Endothelial cell of umbilical vein (primary cell): Measurements from ENCODE around the gene HOXB3. TPM values are rescaled to one million over a fixed set of nuclear protein-coding genes. Genes with fewer than 3 reads are reported as not detected.

Experiments used
- BruUV-seq: library from RNA; stranded (reverse); fragments of 400-500 nt; replicated peaks from 2 replicates; lab custom pipeline; 2021; lab: Mats Ljungman, UMichigan
- CTCF ChIA-PET: fragments of 300-600, 350-600 bp; sonication (Branson Sonifier 250); formaldehyde crosslinking; loops from one replicate; lab custom pipeline; 2021; ENCODE audit warnings: antibody characterized with exemption, inconsistent platforms; lab: Charles Lee
- POLR2A ChIA-PET: fragments of 300-600, 350-600 bp; sonication (Branson Sonifier 250); formaldehyde crosslinking; loops from one replicate; lab custom pipeline; 2021; ENCODE audit warnings: antibody characterized with exemption, inconsistent platforms; lab: Charles Lee
- DNase-seq: peaks from one replicate; pipeline ENCODE4 v3.0.0-alpha.2; 2011; ENCODE audit warnings: low read depth, low spot score
- FAIRE-seq: peaks from 2 replicates; lab custom pipeline; 2011; peaks lifted over from hg19 to GRCh38; lab: Jason Lieb, UNC
- H2AFZ ChIP-seq: 2 replicates; pipeline ENCODE4 v1.6.0; 2012; ENCODE audit warnings: low read depth, low read length, control low read depth, inconsistent platforms
- H3K27ac ChIP-seq: 2 replicates; pipeline ENCODE4 v1.5.1; 2011; ENCODE audit warnings: low read depth, mild to moderate bottlenecking, control low read depth, low read length, moderate library complexity; ENCODE audit not compliant: insufficient read depth
- H3K27me3 ChIP-seq, 2 experiments: 2 replicates each; pipeline versions ENCODE4 v1.6.0 to v1.6.1; 2011; ENCODE audit warnings: low read length in 2 of 2, mixed read lengths in 1 of 2; ENCODE audit not compliant: control insufficient read depth in 2 of 2, insufficient read depth in 2 of 2
- H3K36me3 ChIP-seq, 2 experiments: 2 replicates in 1 of 2; 3 replicates in 1 of 2; pipeline ENCODE4 v1.5.1; 2011; ENCODE audit warnings: low read length in 2 of 2, mild to moderate bottlenecking in 1 of 2, moderate library complexity in 1 of 2; ENCODE audit not compliant: control insufficient read depth in 2 of 2, insufficient read depth in 2 of 2; ENCODE audit errors: extremely low read depth in 1 of 2
- H3K4me1 ChIP-seq: 3 replicates; pipeline ENCODE4 v1.5.1; 2011; ENCODE audit warnings: mild to moderate bottlenecking, low read length; ENCODE audit not compliant: control insufficient read depth, insufficient read depth; ENCODE audit errors: extremely low read depth
- H3K4me2 ChIP-seq: 2 replicates; pipeline ENCODE4 v1.6.1; 2011; ENCODE audit warnings: low read length, control low read depth, mixed read lengths; ENCODE audit not compliant: insufficient read depth
- H3K4me3 ChIP-seq, 3 experiments: fragments of 200-600 bp in 1 of 3; sonication (generic), shearing (Covaris generic) in 1 of 3; replicated peaks in 1 of 3; 2 replicates each; pipeline ENCODE4 v1.5.1; 2011 to 2016; ENCODE audit warnings: control low read depth in 3 of 3, low read length in 3 of 3, mild to moderate bottlenecking in 2 of 3, inconsistent platforms in 1 of 3, low read depth in 1 of 3, moderate library complexity in 1 of 3; ENCODE audit not compliant: insufficient read depth in 1 of 3
- H3K79me2 ChIP-seq: 2 replicates; pipeline ENCODE4 v1.6.0; 2012; ENCODE audit warnings: low read length, inconsistent platforms; ENCODE audit not compliant: control insufficient read depth, insufficient read depth
- H3K9ac ChIP-seq: replicated peaks from 2 replicates; pipeline ENCODE3; 2011; ENCODE audit warnings: low read length, control low read depth; ENCODE audit not compliant: insufficient read depth; ENCODE audit errors: extremely low read depth
- H3K9me1 ChIP-seq: replicated peaks from 3 replicates; pipeline ENCODE4 v1.6.0; 2011; ENCODE audit warnings: mild to moderate bottlenecking, low read length; ENCODE audit not compliant: control insufficient read depth, insufficient read depth; ENCODE audit errors: extremely low read depth
- H3K9me3 ChIP-seq: replicated peaks from 2 replicates; pipeline ENCODE4 v1.5.1; 2012; ENCODE audit warnings: low read length, inconsistent platforms; ENCODE audit not compliant: control insufficient read depth, insufficient read depth
- H4K20me1 ChIP-seq: replicated peaks from 2 replicates; pipeline ENCODE3; 2011; ENCODE audit warnings: mild to moderate bottlenecking, low read length; ENCODE audit not compliant: control insufficient read depth, insufficient read depth; ENCODE audit errors: extremely low read depth
- JUN ChIP-seq: IDR thresholded peaks from 2 replicates; pipeline ENCODE4 v1.6.1; 2011; ENCODE audit warnings: borderline replicate concordance, low read depth; ENCODE audit not compliant: insufficient read length, insufficient read depth
- POLR2AphosphoS5 ChIP-seq: IDR thresholded peaks from 2 replicates; pipeline ENCODE4 v1.6.1; 2012; ENCODE audit warnings: low read depth, mild to moderate bottlenecking, control low read depth, low read length, moderate library complexity; ENCODE audit not compliant: insufficient read depth
- dilution Hi-C: fragments of 300-500 bp; cut with MboI; formaldehyde crosslinking; loops from one replicate; pipeline ENCODE4 v1.15.0; 2019; ENCODE audit warnings: low sequenced_read_pairs; ENCODE audit not compliant: extremely low pct_ligation_motif_present
- intact Hi-C: fragments of 100-400 bp; cut with micrococcal nuclease; formaldehyde crosslinking; loops from one replicate; pipeline ENCODE4 v1.10.0; 2022
- polyA plus RNA-seq, 4 experiments: library from polyadenylated mRNA; depleted of rRNA in 3 of 4; stranded (reverse) in 3 of 4; unstranded in 1 of 4; fragments of >200 nt; gene quantifications; 2 replicates each; pipeline versions ENCODE4 v1.2.1 to v1.2.3, GENCODE V29; 2011 to 2012; ENCODE audit warnings: missing spikeins in 1 of 4
- total RNA-seq: library from RNA; stranded (reverse); gene quantifications from 2 replicates; pipeline ENCODE4 v1.2.3, GENCODE V29; 2021
- TF ChIP-seq, protein P1 (sequence below): IDR thresholded peaks from 2 replicates; pipeline ENCODE4 v1.6.1; 2011; ENCODE audit not compliant: insufficient read depth, insufficient read length
- TF ChIP-seq, protein P2 (sequence below), 2 donors: IDR thresholded peaks; 1 replicate in 1 of 2; 2 replicates in 1 of 2; pipeline ENCODE4 v1.5.1; 2011; ENCODE audit warnings: low read length in 2 of 2, mild to moderate bottlenecking in 2 of 2, moderate library complexity in 2 of 2, control low read depth in 1 of 2, inconsistent platforms in 1 of 2, low read depth in 1 of 2; ENCODE audit not compliant: insufficient read depth in 1 of 2; ENCODE audit errors: extremely low read depth in 1 of 2

The HOXB3 gene
- total and polyA plus RNA-seq, 2 donors (not counting 3 experiments of a cell fraction or from before 2014, with no cell fraction given), result 29.6 to 56.6 TPM

DNA sequence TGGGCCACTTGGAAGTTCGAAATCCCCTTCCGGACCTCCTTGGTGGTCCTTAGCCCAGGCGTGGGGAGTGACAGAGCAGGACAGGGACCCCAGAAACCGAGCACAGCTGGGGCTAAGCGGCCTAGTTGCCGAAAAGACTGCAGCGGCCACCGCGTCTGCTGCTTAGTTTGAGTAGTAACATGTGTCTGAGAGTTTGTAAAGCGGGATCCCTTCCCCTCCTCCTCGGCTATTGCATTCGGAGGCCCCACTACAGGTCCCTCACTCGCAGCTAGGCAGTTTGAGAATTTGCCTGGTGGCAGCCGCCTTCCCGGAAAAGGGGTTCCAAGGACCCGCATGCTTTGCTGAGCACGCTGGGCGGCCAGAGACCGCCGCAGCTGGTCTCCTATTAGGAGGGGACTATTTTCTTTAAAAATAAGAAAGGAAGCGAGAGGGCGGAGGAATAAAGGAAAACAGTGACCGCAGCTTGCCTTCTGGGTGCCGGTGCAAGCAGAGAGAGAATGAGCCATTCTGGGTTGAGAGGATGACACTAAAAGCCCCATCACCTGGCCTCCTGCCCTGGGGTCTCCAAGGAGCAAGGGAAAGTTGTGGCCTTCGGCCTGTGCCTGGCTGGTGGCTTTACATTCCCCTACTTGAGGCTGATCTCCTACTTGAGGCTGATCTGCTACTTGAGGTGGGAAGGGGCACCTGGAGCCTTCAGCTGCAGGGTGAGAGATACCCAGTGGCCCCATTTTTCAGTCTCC is 4.7 kb upstream of the HOXB3 start:
- CTCF ChIA-PET, result interaction anchor here (0.8 to 4.2 kb wide), 9 partner anchors 18 to 335 kb away, joined by 3 to 31 read pairs (median 6); no protein-coding TSS in a partner anchor
- Histone ChIP-seq H3K4me1 (peaks cover 22% of the 10 kb centered on the region), H3K36me3 (peaks cover 3 to 11% of the 10 kb centered on the region in 2 experiments), H3K27ac (peak overlapping the region; percentile 0), H3K4me3 (no peak overlapping the region), H3K9me1 (no peaks in the 10 kb centered on the region), H3K79me2 (peaks cover 51% of the 10 kb centered on the region), H4K20me1 (no peaks in the 10 kb centered on the region), H3K9ac (no peak overlapping the region), H3K27me3 (no peaks in the 10 kb centered on the region), H3K9me3 (no peaks in the 10 kb centered on the region), H2AFZ (no peak overlapping the region), H3K4me2 (no peak overlapping the region)
- TF ChIP-seq, protein P1, sequence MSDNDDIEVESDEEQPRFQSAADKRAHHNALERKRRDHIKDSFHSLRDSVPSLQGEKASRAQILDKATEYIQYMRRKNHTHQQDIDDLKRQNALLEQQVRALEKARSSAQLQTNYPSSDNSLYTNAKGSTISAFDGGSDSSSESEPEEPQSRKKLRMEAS, result no peak
- POLR2A ChIA-PET, result no interaction called here
- FAIRE-seq (no peak), DNase-seq (no peak)
- intact Hi-C loops (loop anchor here (1.0 kb wide), 1 partner anchor 379 kb away; no protein-coding TSS in a partner anchor), dilution Hi-C loops (no loop called here)
- no TSS peak for BruUV-seq

DNA sequence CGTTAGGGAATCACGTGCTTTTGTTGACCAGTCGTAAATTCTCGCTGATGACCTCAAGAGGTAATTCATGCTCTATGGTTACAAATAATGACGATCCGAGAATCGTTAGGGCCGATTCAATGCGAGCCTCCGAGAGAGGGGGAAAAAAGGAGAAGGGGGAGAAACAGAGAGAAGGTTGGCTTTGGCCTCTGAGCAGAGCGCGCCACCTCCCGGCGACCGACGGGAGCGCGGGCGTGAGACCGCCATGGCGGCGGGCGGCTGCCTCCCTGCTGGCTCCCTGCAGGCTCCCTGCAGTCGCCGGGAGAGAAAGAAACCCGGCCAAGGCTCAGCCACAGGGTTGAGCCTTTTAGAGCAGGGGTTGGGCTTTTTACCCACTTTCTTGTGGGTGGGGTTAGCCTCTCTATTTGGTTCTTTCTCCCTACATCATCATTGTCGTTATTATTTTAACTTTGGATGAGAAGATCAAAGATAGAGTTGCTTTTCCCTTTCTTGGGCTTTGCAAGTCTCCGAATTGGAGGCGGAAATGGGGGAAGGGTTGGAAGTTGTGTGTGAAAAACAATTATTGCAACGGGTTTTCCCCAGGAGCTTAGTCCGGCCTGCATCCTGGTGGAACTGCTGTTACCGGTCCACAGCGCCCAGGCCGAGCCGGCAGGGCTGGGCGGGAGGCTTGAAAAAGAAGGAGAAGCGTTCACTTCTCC is 3.9 kb upstream of the HOXB3 start:
- intact Hi-C loops, result loop anchor here (1.0 kb wide), 2 partner anchors 98 to 379 kb away; no protein-coding TSS in a partner anchor

More for the DNA sequence above, 3.9 kb upstream of the HOXB3 start:
- Histone ChIP-seq H3K9ac (no peak overlapping the region), H4K20me1 (no peaks in the 10 kb centered on the region), H3K4me2 (peak overlapping the region; percentile 13), H3K36me3 (peaks cover 3 to 11% of the 10 kb centered on the region in 2 experiments), H3K27ac (peak overlapping the region; percentile 0), H3K4me1 (peaks cover 25% of the 10 kb centered on the region), H3K9me3 (no peaks in the 10 kb centered on the region), H3K4me3 (no peak overlapping the region), H3K27me3 (no peaks in the 10 kb centered on the region), H3K79me2 (peaks cover 43% of the 10 kb centered on the region), H2AFZ (no peak overlapping the region), H3K9me1 (no peaks in the 10 kb centered on the region)
- POLR2A ChIA-PET, result no interaction called here
- FAIRE-seq (peak; percentile 83), DNase-seq (peak; percentile 86)
- TF ChIP-seq JUN (no peak), POLR2AphosphoS5 (peak; percentile 35)
- TF ChIP-seq, protein P2, sequence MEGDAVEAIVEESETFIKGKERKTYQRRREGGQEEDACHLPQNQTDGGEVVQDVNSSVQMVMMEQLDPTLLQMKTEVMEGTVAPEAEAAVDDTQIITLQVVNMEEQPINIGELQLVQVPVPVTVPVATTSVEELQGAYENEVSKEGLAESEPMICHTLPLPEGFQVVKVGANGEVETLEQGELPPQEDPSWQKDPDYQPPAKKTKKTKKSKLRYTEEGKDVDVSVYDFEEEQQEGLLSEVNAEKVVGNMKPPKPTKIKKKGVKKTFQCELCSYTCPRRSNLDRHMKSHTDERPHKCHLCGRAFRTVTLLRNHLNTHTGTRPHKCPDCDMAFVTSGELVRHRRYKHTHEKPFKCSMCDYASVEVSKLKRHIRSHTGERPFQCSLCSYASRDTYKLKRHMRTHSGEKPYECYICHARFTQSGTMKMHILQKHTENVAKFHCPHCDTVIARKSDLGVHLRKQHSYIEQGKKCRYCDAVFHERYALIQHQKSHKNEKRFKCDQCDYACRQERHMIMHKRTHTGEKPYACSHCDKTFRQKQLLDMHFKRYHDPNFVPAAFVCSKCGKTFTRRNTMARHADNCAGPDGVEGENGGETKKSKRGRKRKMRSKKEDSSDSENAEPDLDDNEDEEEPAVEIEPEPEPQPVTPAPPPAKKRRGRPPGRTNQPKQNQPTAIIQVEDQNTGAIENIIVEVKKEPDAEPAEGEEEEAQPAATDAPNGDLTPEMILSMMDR (IDR thresholded peaks at IDR 0.05; ENCODE audit: extremely low read depth in 1 of 2, insufficient read depth in 1 of 2, low read depth in 1 of 2, low read length in 2 of 2), result peak; percentile 95 to 97
- CTCF ChIA-PET, result interaction anchor here (0.8 to 4.2 kb wide), 19 partner anchors 19 to 385 kb away, joined by 3 to 31 read pairs (median 4); no protein-coding TSS in a partner anchor
- no TSS peak for BruUV-seq
- dilution Hi-C loops, result no loop called here
